Activated CD4-positive, alpha-beta T cell treated with anti-CD3 and anti-CD28 coated beads, Interleukin-2, amount 50 U/mL, for 4 hours (primary cell): ENCODE data around the gene MAML3.
"Not testable (repeated sequence)": the region's sequence is repeated elsewhere in the genome, so short reads cannot be mapped to it uniquely, and the experiment has no call there.

ENCODE experiments used
- DNase-seq, 2 experiments: peaks; one replicate each; pipeline ENCODE4 v3.0.0-alpha.2; 2020

MAML3 gene

GRCh38 chr4:139698167-139698925, 455.6 kb downstream of the MAML3 start:
- DNase-seq = not testable (repeated sequence)

DNA sequence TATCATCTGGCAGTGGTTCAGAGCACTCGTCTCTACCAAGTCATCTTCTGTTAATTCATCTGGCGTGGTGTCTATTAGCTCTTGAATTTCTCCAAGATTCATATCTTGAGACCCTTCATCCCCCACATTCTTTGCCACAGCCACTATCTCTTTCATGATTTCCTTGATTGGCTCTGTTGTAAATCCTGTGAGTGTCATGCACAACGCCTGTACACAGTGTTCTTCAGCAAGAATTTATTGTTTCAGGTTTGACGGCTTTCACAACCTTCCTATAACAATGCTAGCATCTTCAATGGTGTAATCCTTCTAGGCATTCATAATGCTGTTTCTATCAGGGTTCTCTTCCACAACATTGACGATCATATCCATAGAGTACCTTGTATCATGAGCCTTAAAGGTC, 457.5 kb downstream of the MAML3 start:
- no peak for DNase-seq

GRCh38 chr4:139694522-139695107, 459.4 kb downstream of the MAML3 start:
- no peak for DNase-seq

DNA sequence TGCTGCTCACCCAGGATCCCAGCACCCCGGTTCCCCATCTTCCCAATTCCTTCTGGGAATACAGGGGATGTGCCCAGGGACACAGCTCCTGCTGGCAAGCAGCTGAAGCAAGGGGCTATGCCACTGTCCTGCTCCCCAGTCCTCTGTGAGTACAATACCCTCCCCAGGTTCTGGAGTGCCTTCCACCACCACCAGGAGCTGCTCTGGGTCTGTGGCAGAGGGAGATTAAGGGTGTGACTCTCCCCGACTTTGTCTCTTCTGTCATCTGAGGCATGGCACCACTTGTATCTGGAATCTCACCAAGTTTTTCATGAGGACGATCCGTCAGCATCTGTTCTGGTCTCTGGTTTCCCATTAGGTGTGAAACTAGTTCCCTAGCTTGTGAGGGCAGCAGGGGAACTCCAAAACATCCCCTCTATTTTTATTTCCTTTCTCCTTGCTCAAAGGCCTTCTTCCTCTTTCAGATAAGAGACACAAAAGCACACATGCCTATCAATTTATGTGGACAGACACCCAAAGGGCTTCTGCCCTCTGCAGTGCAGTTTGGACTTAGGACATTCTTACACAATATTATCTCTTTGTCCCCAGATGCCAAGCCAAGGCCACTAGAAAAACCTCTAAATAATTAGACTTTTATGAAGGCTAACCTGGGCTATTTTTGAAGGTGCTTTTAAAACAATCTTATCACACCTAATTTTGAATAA, 461.5 kb downstream of the MAML3 start:
- DNase-seq = no peak

DNA sequence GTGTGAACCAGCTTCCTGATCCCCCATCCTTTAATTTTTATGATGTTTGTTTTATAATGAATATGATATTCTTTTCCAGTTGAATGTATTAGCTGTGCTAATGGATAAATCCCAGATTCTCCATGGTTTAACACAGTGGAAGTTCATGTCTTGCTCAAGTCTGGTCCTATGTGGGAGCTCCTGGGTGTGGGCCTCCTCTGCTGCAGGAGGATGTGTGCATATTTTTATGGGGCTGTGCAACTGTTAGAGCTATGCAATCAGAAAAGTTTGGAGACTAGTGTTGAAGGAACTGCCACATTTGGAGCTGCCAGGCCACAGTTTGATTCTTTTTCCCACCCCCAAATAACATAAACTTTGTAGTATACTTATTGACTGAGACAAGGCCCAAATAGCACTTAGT, 463.6 kb downstream of the MAML3 start:
- DNase-seq = no peak

- no peak for DNase-seq
Observed at GRCh38 chr4:139689093-139689722, 464.8 kb downstream of the MAML3 start.

GRCh38 chr4:139686988-139687387, 467.0 kb downstream of the MAML3 start:
- DNase-seq = no peak

GRCh38 chr4:139686130-139686529, 467.9 kb downstream of the MAML3 start:
- no peak for DNase-seq

DNA sequence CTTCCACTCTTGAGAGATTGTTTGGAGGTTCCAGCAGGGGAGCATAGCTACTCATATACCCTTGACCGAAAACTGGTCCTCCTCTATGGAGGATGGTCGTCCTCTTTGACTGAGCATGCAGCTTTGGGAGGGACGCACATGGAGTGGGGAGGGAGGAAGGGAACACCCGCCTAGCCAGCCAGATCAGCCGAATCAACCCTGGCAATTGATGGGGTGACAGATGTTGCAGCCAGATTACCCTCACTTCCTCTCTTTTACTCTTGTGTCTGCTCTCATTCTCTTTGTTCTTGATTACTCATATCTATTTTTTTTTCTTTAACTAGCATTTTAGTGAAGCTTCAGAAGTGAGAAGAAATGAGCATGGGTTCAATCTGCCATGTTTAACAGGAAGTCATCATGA, 468.8 kb downstream of the MAML3 start:
- no peak for DNase-seq

DNA sequence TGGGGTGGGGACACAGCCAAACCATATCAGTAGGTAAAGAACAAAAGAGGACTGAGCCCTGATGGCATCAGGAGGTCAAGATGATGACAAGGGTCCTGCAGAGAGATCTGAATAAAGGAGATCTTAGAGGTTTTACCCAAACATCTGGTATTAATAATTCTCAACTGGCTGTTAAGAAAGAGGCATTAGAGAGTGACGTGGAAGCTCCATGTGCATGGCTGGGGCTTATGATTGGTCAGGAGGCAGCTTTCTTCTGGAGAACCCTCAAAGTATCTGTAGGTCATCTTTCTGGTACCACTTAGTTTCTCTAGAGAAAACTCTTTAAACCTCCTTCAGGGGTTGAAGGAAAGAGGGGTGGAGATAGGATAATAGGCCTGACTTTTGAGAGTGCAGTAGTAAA, 469.6 kb downstream of the MAML3 start:
- no peak for DNase-seq

- DNase-seq = no peak
Observed at GRCh38 chr4:139682741-139683151, 471.2 kb downstream of the MAML3 start.

DNA sequence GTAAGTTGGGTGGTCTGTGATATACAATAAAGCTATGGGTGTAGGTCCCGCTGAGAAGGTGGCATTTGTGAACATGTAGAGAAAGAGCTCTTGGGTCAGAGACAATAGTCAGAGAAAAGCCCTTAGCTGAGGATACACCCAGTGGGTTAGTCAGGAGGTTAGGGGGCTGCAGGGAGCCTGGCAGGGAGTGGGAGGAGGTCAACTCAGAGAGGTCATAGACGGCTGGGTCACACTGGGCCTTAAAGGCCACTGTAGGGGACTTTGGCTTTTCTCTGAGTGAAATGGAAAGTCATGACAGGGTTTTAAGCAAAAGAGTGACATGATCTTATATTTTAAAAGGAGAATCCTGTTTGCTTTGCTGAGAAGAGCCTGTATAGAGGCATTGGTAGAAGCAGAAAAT, 471.7 kb downstream of the MAML3 start:
- DNase-seq = no peak

DNA sequence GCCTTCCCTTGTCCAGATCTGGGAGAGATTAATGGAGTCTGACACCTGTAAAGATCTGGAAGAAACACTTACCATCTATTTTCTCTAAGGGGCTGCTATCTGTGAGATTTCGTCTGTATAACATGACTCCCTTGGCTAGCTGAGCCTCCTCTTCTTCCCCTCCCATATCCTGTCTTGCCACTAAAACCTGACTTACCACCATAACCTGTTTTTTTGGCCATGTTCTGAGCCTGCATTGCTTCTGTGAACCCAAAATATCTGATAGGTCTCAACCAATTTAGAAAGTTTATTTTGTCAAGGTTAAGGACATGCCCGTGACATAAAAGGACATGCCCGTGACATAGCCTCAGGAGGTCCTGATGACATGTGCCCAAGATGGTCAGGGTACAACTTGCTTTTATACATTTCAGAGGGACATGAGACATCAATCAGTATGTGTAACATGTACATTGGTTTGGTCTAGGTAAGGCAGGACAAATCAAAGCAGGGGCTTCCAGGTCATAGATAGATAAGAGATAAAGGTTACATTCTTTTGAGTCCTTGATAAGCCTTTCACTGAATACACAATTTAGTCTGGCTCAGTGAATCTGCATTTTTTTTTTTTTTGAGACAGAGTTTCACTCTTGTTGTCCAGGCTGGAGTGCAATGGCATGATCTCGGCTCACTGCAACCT, 476.9 kb downstream of the MAML3 start:
- no peak for DNase-seq

DNA sequence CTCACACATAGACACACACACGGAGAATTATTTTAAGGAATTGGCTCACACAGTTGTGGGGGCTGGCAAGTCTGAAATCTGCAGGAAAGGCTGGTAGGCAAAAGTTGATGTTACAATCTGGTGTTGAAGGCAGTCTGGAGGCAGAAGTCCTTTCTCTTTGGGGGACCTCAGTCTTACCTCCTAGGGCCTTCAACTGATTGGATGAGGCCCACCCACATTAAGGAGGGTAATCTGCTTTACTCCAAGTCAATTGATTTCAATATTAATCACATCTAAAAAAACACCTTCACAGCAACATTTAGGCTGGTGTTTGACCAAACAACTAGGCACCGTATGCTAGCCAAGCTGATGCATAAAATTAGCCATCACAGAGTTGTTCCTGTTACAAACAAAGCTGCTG, 477.6 kb downstream of the MAML3 start:
- DNase-seq = no peak

GRCh38 chr4:139675651-139676050, 478.3 kb downstream of the MAML3 start:
- DNase-seq = no peak

- no peak for DNase-seq
Observed at GRCh38 chr4:139674875-139675550, 479.0 kb downstream of the MAML3 start.

DNA sequence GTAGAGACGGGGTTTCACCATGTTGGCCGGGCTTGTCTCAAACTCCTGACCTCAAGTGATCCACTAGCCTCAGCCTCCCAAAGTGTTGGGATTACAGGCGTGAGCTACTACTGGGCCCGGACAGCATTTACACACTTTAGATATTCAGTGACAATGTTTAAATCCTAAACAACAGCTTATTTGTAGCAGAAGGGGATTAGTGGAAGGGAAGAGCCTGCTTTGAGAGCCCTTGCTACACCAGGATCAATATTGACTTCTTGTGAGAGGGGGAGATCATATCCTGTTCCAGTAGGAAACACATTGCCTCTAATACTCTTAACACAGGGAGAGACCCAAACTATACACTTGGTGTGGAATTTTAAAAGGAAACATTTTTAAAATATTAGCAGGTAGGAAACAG, 481.3 kb downstream of the MAML3 start:
- DNase-seq = no peak

- DNase-seq = no peak
Observed at GRCh38 chr4:139672215-139672614, 481.8 kb downstream of the MAML3 start.

GRCh38 chr4:139670775-139671174, 483.2 kb downstream of the MAML3 start:
- no peak for DNase-seq

DNA sequence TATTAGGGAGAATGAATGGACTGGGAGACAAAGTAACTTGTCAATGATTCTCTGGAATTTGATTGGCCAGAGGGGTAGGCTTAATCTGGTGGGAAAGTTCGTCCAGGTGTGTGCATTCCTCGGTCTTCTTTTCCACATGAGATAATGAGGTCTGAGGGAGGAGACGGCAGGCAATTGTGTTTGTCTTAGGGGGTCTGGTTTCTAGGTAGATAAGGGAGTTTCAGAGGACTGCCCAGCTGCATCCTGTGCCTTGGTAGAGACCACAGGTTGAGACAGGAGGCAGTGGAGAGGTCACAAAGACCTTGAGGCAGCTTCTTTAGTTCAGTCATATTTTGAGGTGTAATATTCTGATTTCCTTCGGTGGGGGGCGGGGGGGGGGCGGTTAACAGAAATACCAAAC, 484.1 kb downstream of the MAML3 start:
- DNase-seq = no peak

DNA sequence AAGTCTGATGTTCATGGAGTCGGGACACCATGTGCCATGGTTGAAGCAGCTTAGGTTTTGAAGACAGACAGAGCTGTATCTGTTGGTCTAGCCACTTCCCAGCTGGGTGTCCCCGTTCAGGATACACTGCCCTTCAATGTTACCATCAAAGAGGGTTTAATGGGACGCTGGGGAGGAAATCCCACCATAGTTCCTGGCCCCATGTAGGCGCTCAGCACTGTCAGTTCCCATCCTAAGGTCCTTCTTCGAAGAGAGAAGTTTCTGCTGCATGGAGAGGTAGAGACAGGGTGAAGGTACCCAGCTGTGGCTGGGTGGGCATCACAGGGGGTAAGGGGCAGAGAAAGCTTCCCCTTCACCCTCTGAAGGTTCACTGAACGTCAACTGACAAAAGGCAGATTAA, 484.6 kb downstream of the MAML3 start:
- DNase-seq = no peak

GRCh38 chr4:139668658-139669201, 485.3 kb downstream of the MAML3 start:
- no peak for DNase-seq
